ENCODE data around the gene CACHD1. TPM values are rescaled to one million over a fixed set of nuclear protein-coding genes. Genes with fewer than 3 reads are reported as not detected.
A peak's percentile ranks its signal among the peaks of the same experiment; 100 is the strongest.

Gene CACHD1
- total and polyA plus RNA-seq, 2 of the 8 experiments (the other 6 are each of a cell fraction or from before 2014, with no cell fraction given): 22.2 to 42.5 TPM

- peak; percentile 36 for TF ChIP-seq CHD7 (IDR thresholded peaks at IDR 0.05; ENCODE audit: insufficient replicate concordance, low read length)
These were observed 102.4 kb downstream of the CACHD1 start (continued) for GRCh38 chr1:64572222-64572900.

All from H1 (cell line).